Measurements from ENCODE around the gene GPR108.
"Not testable (repeated sequence)": the region's sequence is repeated elsewhere in the genome, so short reads cannot be mapped to it uniquely, and the experiment has no call there.

GPR108 gene

DNA sequence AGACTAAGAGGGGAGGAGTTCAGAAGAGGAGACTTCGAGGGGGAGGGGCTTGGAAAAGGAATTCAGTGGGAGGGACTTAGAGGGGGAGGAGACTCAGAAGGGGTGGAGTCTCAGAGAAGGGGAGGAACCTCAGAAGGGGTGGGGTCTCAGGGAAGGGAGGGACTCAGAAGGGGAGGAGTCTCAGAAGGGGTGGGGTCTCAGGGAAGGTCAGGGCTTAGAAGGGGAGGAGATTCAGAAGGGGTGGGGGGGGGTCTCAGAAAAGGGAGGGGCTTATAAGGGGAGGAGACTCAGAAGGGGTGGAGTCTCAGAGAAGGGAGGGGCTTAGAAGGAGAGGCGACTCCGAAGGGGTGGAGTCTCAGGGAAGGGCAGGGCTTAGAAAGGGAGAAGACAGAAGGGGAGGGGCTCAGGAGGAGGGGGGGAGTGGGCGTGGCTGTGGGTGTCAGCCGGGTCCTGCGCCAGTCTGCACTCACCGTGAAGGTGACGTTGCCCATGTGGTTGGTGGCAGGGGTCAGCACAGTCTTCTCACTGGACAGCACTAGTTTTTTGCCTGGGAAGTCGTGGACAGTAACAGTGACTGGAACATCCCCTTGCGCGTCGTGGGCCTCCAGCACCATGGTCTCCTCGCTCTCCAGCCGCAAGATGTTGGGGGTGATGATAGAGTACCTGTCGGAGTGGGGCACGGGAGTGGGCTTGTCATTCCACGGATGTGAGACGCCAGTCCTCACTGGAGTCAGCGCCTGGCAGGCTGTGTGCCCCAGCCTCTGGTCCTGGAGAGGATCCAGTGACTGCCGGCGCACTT is 18.4 kb downstream of the GPR108 start:
- DNase-seq, result no peak

DNA sequence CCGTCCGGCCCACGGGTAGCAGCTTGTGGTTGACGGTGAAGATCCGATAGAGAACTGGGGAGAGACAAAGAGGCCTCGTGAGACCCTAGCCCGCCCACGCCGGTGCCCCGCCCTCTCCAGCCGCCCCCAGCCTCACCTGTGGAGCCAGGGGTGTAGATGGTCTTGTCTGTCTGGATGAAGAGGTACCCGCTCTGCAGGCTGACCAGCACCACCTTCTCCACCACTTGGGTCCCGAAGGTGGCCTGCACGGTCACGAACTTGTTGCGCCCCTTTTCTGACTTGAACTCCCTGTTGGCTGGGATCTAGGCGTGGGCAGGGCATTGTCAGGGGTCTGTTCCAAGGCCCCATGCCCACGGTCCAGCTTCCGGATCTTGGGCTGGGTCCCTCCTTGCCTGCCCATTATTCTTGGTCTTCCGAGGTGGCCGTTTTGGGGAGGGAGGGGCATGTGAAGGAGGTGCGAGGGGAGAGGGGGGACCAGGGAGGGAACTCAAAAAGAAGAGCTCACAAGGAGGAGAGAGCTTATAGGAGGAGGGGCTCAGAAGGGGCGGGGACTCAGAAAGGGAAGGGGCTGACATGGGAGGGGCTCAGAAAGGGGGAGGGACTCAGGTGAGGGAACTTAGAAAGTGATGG is 19.2 kb downstream of the GPR108 start:
- DNase-seq, result no peak

DNA sequence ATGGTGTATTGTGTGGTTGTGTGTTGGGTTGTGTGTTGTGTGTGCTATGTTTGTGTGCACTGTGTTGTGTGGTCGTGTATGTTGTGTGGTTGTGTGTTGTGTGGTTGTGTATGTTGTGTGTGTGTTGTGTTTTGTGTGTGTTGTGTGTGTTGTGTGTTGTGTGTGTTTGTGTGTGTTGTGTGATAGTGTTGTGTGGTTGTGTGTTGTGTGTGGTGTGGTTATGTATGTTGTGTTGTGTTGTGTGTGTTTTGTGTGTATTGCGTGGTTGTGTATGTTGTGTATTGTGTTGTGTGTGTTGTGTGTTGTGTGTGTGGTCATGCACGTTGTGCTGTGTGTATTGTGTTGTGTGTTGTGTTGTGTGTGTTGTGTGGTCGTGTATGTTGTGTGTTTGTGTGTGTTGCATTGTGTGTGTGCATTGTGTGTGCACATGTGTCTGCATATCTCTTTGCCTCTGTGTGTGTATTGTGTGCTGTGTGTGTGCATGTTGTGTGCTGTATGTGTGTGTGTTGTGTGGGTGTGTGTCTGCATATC is 19.9 kb downstream of the GPR108 start:
- no peak for DNase-seq

- no peak for DNase-seq
Observed at GRCh38 chr19:6717036-6717435, 20.3 kb downstream of the GPR108 start.

DNA sequence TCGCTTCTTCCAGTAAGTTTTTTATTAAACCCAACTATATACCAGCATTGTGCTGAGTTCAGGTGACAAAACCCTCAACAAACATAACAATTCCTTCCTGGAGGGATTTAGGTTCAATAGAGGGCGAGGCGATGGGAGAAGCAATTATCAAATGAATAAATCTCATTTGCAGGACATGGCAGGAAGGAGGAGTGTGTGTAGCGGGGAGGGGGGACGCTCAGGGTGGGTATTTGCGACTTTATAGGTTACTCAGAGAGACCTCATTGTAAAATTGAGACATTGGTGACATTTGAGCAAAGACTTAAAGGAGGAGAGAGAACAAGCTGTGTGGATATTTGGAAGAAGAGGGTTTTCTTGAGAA is 20.8 kb downstream of the GPR108 start:
- no peak for DNase-seq

DNA sequence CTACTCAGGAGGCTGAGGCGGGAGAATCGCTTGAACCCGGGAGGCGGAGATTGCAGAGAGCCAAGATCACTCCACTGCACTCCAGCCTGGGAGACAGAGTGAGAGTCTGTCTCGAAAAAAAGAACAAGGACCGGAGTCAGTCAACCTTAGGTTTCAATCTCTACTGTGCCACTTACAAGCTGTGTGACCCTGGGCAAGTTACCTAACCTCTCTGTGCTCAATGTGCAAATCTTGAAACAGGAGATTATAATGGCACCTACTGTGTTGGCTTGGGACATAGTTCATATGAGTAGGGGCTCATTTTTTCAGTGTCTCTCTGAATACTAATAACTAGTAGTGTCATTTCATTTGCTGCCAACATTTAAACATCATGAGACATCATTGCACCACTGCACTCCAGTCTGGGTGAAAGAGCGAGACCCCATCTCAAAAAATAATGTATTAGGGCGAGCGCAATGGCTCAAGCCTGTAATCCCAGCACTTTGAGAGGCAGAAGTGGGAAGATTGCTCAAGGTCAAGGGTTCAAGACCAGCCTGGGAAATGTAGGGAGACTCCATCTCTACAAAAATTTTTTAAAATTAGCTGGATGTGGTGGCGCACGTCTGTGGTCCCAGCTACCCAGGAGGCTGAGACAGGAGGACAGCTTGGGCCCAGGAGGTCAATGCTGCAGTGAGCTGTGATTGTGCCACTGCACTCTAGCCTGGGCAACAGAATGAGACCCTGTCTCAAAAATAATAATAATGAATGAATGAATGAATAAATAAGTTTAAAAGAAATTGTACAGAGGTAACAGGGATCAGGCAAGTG is 22.4 kb downstream of the GPR108 start:
- no peak for DNase-seq

DNA sequence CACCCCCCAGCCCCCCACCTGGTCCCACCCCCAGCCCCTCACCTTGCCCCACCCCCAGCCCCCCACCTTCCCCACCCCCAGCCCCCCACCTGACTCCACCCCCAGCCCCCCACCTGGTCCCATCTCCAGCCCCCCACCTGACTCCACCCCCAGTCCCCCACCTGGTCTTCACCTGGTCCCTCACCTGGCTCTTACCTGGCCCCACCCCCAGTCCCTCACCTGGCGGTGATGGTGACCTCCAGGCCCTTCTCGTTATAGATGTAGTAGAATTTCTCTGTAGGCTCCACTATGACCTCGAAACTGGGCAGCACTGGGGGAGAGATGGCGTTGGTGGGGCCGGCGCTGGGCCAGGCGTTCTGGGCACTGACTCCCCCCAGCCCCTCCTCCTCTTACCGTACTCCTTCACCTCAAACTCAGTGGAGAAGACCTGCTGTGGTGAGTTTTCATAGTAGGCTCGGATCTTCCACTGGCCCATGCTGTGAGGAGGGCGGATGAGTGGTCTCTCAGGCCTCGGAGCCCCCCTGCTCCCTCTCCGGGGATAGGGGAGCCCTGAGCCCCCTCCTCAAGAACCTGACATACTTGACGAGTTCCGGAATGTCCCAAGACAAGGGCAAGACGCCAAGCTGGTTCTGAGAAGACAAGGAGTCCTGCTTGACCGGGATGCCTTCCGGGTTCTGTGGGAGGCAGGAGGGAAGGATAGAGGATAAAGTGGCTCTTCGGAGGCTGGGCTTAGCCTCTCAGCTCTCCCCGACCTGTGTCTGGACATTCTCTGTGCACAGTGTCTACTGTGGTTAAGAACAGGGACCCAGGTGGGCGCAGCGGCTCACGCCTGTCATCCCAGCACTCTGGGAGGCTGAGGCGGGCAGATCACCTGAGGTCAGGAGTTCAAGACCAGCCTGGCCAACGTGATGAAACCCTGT is 23.3 kb downstream of the GPR108 start:
- DNase-seq, result no peak

DNA sequence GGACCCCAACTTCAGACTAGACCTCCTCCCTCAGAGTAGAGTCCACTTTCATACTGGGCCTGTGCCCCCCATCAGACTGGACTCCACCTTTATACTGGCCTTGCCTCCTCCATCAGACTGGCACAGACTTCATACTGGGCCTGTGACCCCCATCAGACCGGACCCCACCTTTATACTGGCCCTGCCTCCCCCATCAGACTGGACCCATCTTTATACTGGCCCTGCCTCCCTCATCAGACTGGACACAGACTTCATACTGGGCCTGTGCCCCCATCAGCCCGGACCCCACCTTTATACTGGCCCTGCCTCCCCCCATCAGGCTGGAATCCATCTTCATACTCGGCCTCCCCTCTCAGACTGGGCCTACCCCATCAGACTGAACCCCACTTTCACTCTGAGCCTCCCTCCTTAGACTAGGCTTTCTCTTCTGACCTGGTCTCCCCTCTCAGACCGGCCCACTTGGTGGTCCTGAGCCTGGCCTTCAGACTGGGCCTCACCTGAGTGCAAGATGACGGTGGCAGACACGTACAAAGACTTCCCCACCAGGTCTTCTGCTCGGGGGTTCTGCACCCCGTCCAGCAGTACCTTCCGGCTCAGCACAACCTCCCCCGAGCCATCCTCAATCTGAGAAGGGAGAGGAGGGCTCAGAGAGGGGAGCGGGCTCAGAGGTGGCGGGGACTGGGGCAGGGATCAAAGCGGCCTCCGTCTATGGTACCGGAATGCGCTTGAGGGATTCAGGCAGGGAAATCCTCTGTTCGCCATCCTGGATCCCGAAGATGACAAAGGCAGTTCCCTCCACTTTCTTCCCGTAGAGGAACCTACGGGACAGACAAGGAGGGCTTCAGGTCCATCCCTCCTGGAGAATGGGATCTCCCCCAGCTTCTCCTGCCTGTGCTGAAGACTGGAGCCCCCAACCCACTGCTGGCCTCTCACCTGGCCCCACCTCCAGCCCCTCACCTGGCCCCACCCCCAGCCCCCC is 24.4 kb downstream of the GPR108 start:
- no peak for DNase-seq

GRCh38 chr19:6712231-6712630 is 25.1 kb downstream of the GPR108 start:
- no peak for DNase-seq

DNA sequence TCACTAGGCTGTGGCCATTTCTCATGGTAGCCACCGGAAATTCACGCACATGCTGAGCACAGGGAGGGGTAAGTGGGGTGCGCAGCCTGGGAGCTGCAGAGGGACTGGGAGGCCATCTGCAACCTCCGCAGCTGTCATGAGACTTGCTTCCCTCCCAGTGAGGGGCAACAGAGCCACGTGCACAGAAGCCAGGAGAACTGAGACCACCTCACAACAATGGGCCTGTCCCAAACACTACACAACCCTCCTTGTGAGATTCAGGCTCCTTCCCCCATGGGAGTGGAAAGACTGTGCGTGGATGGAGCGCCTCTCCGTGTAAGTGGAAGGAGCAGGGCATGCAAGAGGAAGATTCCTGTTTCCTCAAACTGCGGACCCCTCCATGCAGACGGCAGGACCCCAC is 25.8 kb downstream of the GPR108 start:
- no peak for DNase-seq

DNA sequence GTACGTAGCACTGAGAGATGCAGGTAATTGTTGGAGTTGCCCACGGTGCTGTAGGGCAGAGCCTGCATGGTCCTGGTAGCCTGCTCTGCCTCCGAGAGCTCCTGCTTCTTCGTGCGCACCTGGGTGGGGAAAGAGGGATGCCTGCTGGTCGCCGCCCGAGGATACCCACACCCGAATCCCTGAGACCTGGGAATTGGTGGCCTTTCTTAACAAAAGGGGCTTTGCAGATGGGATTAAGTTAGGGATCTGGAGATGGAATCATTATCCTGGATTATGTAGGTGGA is 26.4 kb downstream of the GPR108 start:
- no peak for DNase-seq

GRCh38 chr19:6710273-6711077 is 26.9 kb downstream of the GPR108 start:
- DNase-seq, result no peak

DNA sequence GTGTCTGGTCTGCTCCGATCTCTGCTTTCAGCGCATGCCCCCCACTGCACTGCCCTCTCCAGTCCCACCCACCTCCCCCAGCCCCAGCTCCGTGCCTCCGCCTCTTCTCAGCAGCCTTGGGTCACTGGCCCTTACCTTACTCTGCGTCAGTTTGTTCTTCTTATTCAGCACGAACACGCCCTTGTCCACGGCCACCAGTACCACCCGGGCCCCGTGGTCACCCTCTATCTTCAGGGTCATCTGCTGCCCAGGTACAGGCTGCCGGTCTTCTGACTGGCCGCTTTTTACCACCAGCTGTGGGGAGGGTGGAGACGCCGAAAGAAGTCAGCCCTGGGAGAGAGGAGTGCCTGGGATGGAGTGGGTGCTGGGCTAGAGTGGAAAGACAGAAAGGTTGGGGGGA is 27.8 kb downstream of the GPR108 start:
- no peak for DNase-seq

GRCh38 chr19:6708913-6709312 is 28.5 kb downstream of the GPR108 start:
- DNase-seq, result not testable (repeated sequence)

DNA sequence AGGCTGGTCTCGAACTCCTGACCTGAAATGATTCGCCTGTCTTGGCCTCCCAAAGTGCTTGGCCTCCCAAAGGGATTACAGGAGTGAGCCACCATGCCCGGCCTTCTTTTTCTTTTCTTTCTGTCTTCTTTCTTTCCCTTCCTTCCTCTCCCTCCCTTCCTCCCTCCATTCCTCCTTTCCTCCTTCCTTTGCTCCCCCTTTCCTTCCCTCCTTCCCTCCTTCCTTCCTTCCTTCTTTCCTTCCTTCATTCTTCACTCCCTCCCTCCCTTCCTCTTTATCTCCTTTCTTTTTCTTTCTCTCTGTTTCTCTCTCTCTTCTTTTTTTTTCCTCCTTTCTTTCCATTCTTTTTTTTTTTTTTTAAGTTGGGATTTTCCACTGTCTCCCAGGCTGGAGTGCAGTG is 29.0 kb downstream of the GPR108 start:
- DNase-seq, result no peak

GRCh38 chr19:6707658-6708018 is 29.7 kb downstream of the GPR108 start:
- no peak for DNase-seq

DNA sequence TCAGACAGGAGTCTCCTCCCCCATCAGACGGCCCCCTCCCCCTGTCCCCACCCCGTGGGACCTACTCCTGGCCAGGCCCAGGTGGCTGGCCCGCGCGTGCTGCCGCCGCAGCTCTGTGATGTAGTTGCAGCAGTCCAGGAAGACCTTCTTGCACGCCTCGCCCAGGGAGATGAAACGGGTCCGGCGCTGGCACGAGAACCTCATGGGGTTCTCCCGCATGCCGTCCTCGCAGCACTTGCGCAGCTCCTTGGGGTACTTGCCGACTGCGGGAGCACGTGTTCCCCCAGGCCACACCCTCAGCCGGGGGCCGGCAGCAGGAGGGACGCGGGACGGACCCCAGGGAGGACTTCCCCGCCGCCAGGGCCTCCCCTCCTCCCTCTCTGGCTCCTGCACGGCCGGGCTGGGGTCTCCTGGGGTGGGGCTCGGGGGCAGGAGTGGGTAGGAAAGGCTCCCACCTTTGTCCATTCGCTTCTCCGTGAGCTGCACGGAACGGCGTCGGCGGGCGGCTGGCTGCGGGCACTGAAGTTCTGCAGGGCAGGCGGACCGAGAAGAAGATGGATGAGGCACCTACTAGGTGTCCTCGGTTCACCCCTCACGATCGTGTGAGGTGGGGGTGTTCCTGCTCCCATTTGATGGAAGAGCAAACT is 30.2 kb downstream of the GPR108 start:
- no peak for DNase-seq

- no peak for DNase-seq
Observed at GRCh38 chr19:6706633-6706958, 30.8 kb downstream of the GPR108 start.

DNA sequence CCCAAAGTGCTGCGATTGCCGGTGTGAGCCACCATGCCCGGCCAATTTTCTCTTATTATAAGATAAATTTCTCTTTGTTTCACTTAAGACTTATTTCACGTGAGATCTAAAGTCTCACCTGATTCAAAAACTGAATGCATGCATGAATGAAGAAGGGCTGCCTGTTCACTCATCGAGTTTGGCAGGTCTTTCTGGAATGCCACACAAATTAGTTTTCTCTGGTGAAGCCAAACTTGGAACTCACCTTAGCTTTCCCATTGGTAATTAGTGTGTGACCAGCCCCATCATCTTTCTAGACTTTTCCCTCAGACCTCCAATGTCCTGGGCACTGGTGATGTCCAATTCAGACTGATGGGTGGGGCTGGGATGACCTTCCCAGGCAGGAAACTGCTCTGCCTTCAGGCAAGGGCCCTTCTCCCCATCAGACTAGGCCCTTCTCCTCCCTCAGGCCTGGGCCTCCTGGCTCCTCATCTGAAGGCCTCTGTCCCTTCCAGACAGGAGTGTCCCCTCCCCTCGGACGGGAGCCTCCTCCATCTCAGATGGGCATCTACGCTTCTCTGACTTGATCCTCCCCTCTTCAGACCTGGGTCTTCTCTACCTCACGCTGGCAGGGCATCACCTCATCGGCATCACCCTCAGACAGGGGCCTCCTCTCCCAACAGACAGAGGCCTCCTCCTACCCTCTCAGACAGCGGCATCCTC is 31.3 kb downstream of the GPR108 start:
- no peak for DNase-seq

Measured in activated CD4-positive, alpha-beta T cell treated with anti-CD3 and anti-CD28 coated beads, Interleukin-2, amount 50 U/mL, for 1 hour (primary cell).